Glutamatergic neuron (in vitro differentiated cells): ENCODE measurements around the gene CRHR1. TPM values are rescaled to one million over a fixed set of nuclear protein-coding genes. Genes with fewer than 3 reads are reported as not detected.

Source experiments
- DNase-seq: peaks from one replicate; pipeline ENCODE4 v3.0.0; 2022
- H3K27ac Mint-ChIP-seq: one replicate; pipeline ENCODE4 v1.8.0; 2020; ENCODE audit warnings: mild to moderate bottlenecking, mixed read lengths, inconsistent platforms; ENCODE audit not compliant: unreplicated experiment
- H3K27me3 Mint-ChIP-seq: one replicate; pipeline ENCODE4 v1.8.0; 2020; ENCODE audit warnings: mild to moderate bottlenecking, moderate library complexity, mixed read lengths, inconsistent platforms; ENCODE audit not compliant: unreplicated experiment
- H3K36me3 Mint-ChIP-seq: one replicate; pipeline ENCODE4 v1.8.0; 2020; ENCODE audit warnings: mild to moderate bottlenecking, mixed read lengths, inconsistent platforms; ENCODE audit not compliant: unreplicated experiment
- H3K4me1 Mint-ChIP-seq: one replicate; pipeline ENCODE4 v1.8.0; 2020; ENCODE audit warnings: mild to moderate bottlenecking, low read depth, mixed read lengths, inconsistent platforms; ENCODE audit not compliant: unreplicated experiment
- H3K4me3 Mint-ChIP-seq: one replicate; pipeline ENCODE4 v1.8.0; 2020; ENCODE audit warnings: mild to moderate bottlenecking, mixed read lengths, inconsistent platforms; ENCODE audit not compliant: unreplicated experiment
- H3K9me3 Mint-ChIP-seq: one replicate; pipeline ENCODE4 v1.8.0; 2020; ENCODE audit warnings: mild to moderate bottlenecking, moderate library complexity, mixed read lengths, inconsistent platforms; ENCODE audit not compliant: unreplicated experiment
- total RNA-seq: library from RNA; stranded (reverse); fragmentation: NEBNext Ultra II Directional; extraction: Animal tissue kit (Norgen Biotek cat#: 25700); gene quantifications from one replicate; pipeline ENCODE4 v1.2.1, GENCODE V29; 2021; ENCODE audit not compliant: unreplicated experiment
- TF ChIP-seq, protein P1 (sequence below): fragments of 200-600 bp; sonication (generic); IDR thresholded peaks from one replicate; pipeline ENCODE4 v1.5.0; 2021; ENCODE audit not compliant: partially characterized antibody, unreplicated experiment

The CRHR1 gene
- total RNA-seq, 1 donor from 2014 or later = 0.71 TPM

DNA sequence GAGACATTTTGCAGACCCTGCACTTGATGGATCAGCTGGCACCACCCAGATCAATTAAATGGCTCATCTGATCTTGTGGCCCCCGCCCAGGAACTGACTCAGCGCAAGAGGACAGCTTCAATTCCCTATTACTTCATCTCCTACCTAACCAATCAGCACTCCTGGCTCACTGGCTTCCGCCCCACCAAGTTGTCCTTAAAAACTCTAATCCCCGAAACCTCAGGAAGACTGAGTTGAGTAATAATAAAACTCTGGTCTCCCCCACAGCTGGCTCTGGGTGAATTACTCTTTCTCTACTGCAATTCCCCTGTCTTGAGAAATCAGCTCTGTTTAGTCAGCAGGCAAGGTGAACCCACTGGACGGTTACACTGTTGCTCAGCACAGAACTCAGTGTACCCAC lies 84.2 kb downstream of the CRHR1 start:
- no peaks in the 10 kb centered on the region for H3K27me3 Mint-ChIP-seq
- TF ChIP-seq, protein P1, sequence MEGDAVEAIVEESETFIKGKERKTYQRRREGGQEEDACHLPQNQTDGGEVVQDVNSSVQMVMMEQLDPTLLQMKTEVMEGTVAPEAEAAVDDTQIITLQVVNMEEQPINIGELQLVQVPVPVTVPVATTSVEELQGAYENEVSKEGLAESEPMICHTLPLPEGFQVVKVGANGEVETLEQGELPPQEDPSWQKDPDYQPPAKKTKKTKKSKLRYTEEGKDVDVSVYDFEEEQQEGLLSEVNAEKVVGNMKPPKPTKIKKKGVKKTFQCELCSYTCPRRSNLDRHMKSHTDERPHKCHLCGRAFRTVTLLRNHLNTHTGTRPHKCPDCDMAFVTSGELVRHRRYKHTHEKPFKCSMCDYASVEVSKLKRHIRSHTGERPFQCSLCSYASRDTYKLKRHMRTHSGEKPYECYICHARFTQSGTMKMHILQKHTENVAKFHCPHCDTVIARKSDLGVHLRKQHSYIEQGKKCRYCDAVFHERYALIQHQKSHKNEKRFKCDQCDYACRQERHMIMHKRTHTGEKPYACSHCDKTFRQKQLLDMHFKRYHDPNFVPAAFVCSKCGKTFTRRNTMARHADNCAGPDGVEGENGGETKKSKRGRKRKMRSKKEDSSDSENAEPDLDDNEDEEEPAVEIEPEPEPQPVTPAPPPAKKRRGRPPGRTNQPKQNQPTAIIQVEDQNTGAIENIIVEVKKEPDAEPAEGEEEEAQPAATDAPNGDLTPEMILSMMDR = no peak
- no peak overlapping the region for H3K27ac Mint-ChIP-seq

DNA sequence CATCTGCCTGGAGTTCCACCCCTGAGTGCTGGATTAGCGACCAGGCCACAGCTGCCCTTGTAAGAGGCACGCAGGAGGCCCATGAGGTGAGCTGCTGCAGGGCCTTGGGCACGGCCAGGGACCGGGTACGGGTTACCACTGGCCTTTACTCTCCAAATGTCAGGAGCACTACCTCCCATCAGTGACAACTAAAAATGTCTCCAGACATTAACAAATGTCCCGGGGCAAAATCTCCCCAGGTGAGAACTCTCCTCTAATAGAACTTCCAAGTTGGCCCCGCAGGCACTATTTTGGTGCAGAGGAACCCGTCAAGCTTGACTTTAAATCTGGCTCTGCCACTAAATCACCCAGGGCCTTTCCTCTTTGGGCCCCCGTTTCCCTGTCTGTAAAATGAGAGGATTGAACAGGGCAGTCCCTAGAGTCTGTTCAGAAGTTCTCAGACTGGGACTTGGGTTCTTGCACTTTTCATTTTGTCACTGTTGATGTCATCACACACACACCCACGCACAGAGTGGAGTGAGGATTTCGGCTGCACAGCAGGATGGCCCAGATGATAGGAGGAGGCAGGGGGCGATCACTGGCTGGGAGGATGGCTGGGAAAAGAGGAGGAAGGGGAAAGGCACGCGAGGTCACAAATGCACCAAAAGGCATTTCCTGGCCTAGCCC lies 85.7 kb downstream of the CRHR1 start:
- H3K36me3 Mint-ChIP-seq = no peaks in the 10 kb centered on the region
- no peaks in the 10 kb centered on the region for H3K27me3 Mint-ChIP-seq
- H3K27ac Mint-ChIP-seq = no peak overlapping the region
- peaks cover 2% of the 10 kb centered on the region for H3K4me1 Mint-ChIP-seq
- TF ChIP-seq, protein P1 = no peak
- H3K4me3 Mint-ChIP-seq = no peak overlapping the region
- DNase-seq = no peak
- peaks cover 1% of the 10 kb centered on the region for H3K9me3 Mint-ChIP-seq

More for the DNA sequence above, 84.2 kb downstream of the CRHR1 start:
- Mint-ChIP-seq H3K4me3 (no peak overlapping the region), H3K9me3 (no peaks in the 10 kb centered on the region), H3K4me1 (no peaks in the 10 kb centered on the region), H3K36me3 (no peaks in the 10 kb centered on the region)
- no peak for DNase-seq

DNA sequence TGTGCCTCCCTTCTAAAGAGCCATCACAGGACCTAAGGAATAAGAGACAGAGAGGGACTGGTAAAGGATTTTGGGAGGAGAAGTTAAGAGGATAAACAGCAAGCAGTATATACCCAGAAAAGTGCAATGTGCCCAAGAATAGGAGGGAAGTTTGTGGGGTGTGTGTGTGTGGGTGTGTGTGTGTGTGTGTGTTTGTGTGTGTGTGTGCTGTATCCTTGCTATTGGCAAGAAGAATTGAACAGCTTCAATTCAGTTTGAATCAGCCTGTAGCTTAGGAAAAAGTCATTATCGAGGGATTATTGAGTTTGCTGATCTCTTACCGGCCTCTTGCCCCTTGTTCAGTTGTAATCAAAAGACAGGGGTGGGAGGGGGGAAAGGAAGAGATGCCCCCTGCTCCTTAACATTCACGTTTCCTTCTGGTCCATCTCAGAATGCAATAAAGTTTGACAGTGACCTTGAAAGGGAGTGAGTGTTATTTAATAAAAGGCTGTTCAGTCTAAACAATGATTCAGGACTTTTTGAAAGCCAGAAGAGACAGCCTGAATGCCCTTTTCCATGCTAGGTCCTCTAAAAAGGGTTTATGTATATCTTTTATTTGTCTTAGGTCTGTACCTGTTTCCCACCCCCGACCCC lies 86.3 kb downstream of the CRHR1 start:
- Mint-ChIP-seq H3K4me3 (no peak overlapping the region), H3K36me3 (no peaks in the 10 kb centered on the region), H3K27me3 (no peaks in the 10 kb centered on the region), H3K9me3 (peaks cover 1% of the 10 kb centered on the region), H3K4me1 (peaks cover 2% of the 10 kb centered on the region), H3K27ac (no peak overlapping the region)
- TF ChIP-seq, protein P1 = no peak
- no peak for DNase-seq

DNA sequence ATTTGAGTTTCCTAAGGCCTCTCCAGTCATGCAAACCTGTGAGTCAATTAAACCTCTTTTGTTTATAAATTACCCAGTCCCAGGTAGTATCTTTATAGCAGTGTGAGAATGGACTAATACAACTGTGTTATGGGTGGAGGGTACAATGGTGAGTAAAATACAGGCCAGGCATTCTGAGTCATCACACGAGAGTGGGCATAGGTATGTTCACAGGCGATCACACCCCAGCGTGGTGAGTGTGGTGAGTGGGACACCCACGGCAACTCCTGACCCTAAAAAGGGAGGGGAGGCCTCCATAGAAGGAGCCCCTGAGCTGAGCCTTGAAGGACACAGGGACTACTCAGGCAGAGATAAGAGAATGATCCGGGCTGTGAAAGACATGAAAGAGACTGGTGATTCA lies 87.6 kb downstream of the CRHR1 start:
- Mint-ChIP-seq H3K27me3 (no peaks in the 10 kb centered on the region), H3K4me1 (peaks cover 2% of the 10 kb centered on the region), H3K36me3 (no peaks in the 10 kb centered on the region), H3K4me3 (no peak overlapping the region), H3K27ac (no peak overlapping the region), H3K9me3 (peaks cover 1% of the 10 kb centered on the region)
- TF ChIP-seq, protein P1 = no peak
- DNase-seq = no peak

DNA sequence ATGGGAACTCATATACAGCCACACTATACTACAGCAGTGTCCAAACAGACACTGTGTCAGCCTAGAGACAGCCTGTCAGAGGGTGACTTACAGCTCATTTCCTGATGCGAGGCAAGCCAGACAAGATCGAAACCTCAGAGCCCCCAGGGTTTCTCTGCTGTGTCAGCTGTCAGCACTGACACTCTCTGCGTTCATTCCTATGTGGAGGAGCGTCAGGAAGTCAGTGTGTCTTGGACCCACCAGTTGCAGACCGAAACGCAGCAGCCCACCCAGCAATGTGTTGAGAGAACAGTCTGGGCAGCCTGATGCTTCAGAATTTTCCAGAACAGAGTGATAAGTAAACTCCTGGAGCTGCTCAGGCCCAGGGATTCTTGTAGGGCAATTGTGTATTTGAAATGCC lies 89.6 kb downstream of the CRHR1 start:
- TF ChIP-seq, protein P1 = no peak
- H3K4me3 Mint-ChIP-seq = no peak overlapping the region
- peaks cover 1% of the 10 kb centered on the region for H3K9me3 Mint-ChIP-seq
- peak; percentile 31 for DNase-seq
- no peaks in the 10 kb centered on the region for H3K36me3 Mint-ChIP-seq
- H3K27ac Mint-ChIP-seq = no peak overlapping the region
- peaks cover 2% of the 10 kb centered on the region for H3K4me1 Mint-ChIP-seq
- H3K27me3 Mint-ChIP-seq = no peaks in the 10 kb centered on the region
